GM12872 (cell line): ENCODE measurements around the gene DNAH9.

Experiments used
- TF ChIP-seq, protein P1 (sequence below): IDR thresholded peaks from 3 replicates; pipeline ENCODE4 v1.5.1; 2011; ENCODE audit warnings: low read depth, mild to moderate bottlenecking, low read length, moderate library complexity; ENCODE audit not compliant: insufficient read depth

Gene DNAH9

DNA sequence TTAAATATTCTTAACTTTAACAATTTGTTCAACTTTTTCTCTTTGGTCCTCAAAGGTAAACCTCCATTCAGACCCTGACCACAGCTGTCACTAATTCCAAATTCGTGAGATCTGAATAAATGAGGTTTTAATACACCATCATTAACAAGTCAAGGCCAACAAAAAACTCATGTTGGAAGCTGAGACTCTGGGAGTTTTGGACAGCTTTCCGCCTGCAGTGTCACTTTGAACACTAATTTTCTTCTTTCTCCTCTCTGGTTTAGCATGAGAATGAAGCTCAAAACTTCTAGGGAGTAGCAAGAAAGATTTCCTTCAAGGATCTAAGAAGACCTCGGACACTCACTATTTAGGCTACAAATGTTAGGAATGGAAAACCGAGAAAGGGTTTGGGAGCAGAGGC, 32.7 kb upstream of the DNAH9 start:
- TF ChIP-seq, protein P1, sequence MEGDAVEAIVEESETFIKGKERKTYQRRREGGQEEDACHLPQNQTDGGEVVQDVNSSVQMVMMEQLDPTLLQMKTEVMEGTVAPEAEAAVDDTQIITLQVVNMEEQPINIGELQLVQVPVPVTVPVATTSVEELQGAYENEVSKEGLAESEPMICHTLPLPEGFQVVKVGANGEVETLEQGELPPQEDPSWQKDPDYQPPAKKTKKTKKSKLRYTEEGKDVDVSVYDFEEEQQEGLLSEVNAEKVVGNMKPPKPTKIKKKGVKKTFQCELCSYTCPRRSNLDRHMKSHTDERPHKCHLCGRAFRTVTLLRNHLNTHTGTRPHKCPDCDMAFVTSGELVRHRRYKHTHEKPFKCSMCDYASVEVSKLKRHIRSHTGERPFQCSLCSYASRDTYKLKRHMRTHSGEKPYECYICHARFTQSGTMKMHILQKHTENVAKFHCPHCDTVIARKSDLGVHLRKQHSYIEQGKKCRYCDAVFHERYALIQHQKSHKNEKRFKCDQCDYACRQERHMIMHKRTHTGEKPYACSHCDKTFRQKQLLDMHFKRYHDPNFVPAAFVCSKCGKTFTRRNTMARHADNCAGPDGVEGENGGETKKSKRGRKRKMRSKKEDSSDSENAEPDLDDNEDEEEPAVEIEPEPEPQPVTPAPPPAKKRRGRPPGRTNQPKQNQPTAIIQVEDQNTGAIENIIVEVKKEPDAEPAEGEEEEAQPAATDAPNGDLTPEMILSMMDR = no peak

DNA sequence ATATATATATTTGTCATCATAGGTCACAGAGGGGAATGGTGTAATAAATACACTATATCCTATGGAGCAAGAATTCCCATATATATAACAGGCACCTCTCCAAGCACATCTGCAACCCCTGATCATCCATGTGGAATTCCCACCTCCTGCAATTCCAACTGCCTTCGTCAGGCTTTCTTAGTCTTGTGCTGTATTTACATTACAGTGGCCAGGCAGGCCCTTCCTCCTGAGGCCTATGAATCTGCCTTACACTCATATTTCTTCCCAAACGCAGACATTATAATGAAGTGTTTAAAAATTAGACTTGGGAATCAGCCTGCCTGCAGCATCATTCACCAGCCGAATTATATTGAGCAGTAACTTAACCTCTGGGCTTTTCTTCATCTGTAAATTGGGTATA, 19.3 kb upstream of the DNAH9 start:
- TF ChIP-seq, protein P1 = no peak

DNA sequence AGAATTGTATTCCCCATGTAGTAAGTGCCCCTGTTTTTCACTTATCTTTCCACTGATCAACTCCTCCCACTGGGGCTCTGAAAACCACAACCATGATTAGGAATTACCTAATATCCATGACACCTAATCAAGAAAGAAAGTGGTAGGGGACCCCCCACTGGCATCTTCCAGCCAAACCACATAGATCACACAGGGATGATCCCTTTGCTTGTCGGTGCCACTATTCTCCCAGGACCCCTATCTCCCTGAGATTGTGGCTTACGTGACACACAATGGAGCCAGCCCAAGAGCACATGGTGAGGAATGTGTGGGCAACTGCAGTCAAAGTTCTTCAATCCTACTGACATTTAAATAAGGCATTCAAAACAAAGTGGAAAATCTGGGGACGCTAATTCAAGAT, 17.6 kb upstream of the DNAH9 start:
- TF ChIP-seq, protein P1 = no peak

DNA sequence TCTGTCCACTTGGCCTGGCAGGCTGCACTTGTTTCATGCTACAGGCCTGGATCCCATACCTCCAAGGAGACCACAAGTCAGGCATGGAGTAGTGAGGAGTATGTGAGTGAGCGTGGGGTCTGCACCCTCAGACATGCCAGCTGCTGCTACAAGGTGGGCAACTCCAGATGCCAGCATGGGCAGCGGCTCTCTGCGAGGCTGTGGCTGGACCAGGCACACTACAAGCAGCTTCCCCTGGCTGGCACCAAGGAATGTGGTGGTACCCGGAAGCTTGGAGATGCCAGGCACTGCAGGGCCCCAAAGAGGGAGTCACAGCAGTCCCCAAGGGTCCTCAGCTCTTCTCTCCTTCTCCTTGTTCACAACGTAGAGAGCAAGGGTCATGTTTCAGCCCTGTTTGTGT, 16.1 kb upstream of the DNAH9 start:
- TF ChIP-seq, protein P1 = no peak

- TF ChIP-seq, protein P1 = no peak
These were observed 14.8 kb upstream of the DNAH9 start for GRCh38 chr17:11583306-11583992.

- TF ChIP-seq, protein P1 = no peak
These were observed 8.6 kb upstream of the DNAH9 start for GRCh38 chr17:11589716-11590115.

- TF ChIP-seq, protein P1 = no peak
These were observed 3.4 kb downstream of the DNAH9 start for GRCh38 chr17:11601661-11602060.
